ENCODE measurements around the gene ZDHHC14. TPM values are rescaled to one million over a fixed set of nuclear protein-coding genes. Genes with fewer than 3 reads are reported as not detected.

Gene ZDHHC14
- total RNA-seq, 1 experiment from 2014 or later: 1.7 TPM

GRCh38 chr6:157494132-157494710, 113.2 kb downstream of the ZDHHC14 start:
- no peak overlapping the region for H3K4me3 Mint-ChIP-seq
- no peak overlapping the region for H2AK5ac ChIP-seq (ENCODE audit: insufficient read length, low read length)
- no peak overlapping the region for H3K18ac ChIP-seq (ENCODE audit: insufficient read length, low read depth, low read length)
- peaks cover 0 to 3% of the 10 kb centered on the region in 2 experiments; a peak in 2 of 5 replicates for H3K9me3 Mint-ChIP-seq
- no peaks in the 10 kb centered on the region; the same call in none of the 2 replicates for H3K27me3 Mint-ChIP-seq (ENCODE audit: low read depth)
- H3T11ph ChIP-seq (ENCODE audit: low read length): no peak overlapping the region
- H3K9me3 ChIP-seq (ENCODE audit: control insufficient read depth, low read depth, low read length): no peaks in the 10 kb centered on the region
- no peak overlapping the region for H4K8ac ChIP-seq (replicated peaks; ENCODE audit: insufficient read length, low read depth, low read length)
- no peaks in the 10 kb centered on the region for H3K4me1 ChIP-seq (ENCODE audit: insufficient read depth, low read length)
- no peak overlapping the region for H3K56ac ChIP-seq (ENCODE audit: insufficient read length, low read depth, low read length)
- no peaks in the 10 kb centered on the region for H3K23me2 ChIP-seq (ENCODE audit: insufficient read length, low read depth, low read length, poor library complexity, severe bottlenecking)
- H3K4me2 ChIP-seq (ENCODE audit: insufficient read depth, insufficient read length, low read length): no peak overlapping the region
- no peak overlapping the region for H3K9ac ChIP-seq (ENCODE audit: extremely low read depth, insufficient read length, low read length)
- H2AFZ ChIP-seq (ENCODE audit: low read length): no peak overlapping the region
- no peak overlapping the region for H3K4ac ChIP-seq (ENCODE audit: low read depth, low read length)
- H3K27ac Mint-ChIP-seq: no peak overlapping the region
- H4K5ac ChIP-seq (ENCODE audit: insufficient read length, low read depth, low read length): no peak overlapping the region
- H3K79me2 ChIP-seq (ENCODE audit: insufficient read depth, low read length): no peaks in the 10 kb centered on the region
- no peaks in the 10 kb centered on the region for H3K79me1 ChIP-seq (ENCODE audit: insufficient read depth, low read depth, low read length, poor library complexity, severe bottlenecking)
- H2BK12ac ChIP-seq (ENCODE audit: insufficient read length, low read depth, low read length): no peak overlapping the region
- no peak for TF ChIP-seq CTCF (conservative IDR thresholded peaks at IDR 0.05)
- no peak overlapping the region; the same call in 1 of the 2 replicates for H3K14ac ChIP-seq (ENCODE audit: insufficient read depth, low read length)
- H3K23ac ChIP-seq (ENCODE audit: insufficient read length, low read depth, low read length): no peak overlapping the region
- no peak overlapping the region for H2BK20ac ChIP-seq (ENCODE audit: low read depth, low read length, poor library complexity, severe bottlenecking)
- H2BK5ac ChIP-seq (ENCODE audit: insufficient read length, low read length): no peak overlapping the region
- H3K27ac ChIP-seq (ENCODE audit: insufficient read length, low read depth, low read length): no peak overlapping the region
- no CpG with 5 or more reads among the region's 6 CpGs for WGBS (ENCODE audit: extremely low coverage, insufficient read length, low lambda C conversion rate)
- DNase-seq: no peak
- no peaks in the 10 kb centered on the region for H4K20me1 ChIP-seq (ENCODE audit: control insufficient read depth, insufficient read depth, insufficient read length)
- no peak overlapping the region for H2BK120ac ChIP-seq (ENCODE audit: low read depth, low read length, poor library complexity, severe bottlenecking)
- peaks cover 14 to 17% of the 10 kb centered on the region in 2 experiments; a peak in 3 of 4 replicates for H3K4me1 Mint-ChIP-seq
- no peak overlapping the region for H2BK15ac ChIP-seq (ENCODE audit: low read depth, low read length)
- H3K36me3 Mint-ChIP-seq (ENCODE audit: insufficient read depth in 1 of 3, low read depth in 3 of 3): peaks cover 0 to 3% (median 0%) of the 10 kb centered on the region in 3 experiments; a peak in 2 of 7 replicates
- H4K91ac ChIP-seq (ENCODE audit: insufficient read length, low read depth, low read length): no peak overlapping the region
- H3K27me3 ChIP-seq (ENCODE audit: insufficient read depth, low read length): no peaks in the 10 kb centered on the region

Measured in H9 (cell line).